HG02884 (cell line): ENCODE results near the gene PCDHA3.
"Not testable (repeated sequence)": the region's sequence is repeated elsewhere in the genome, so short reads cannot be mapped to it uniquely, and the experiment has no call there.

Source experiments
- ATAC-seq: cut with Tn5 transposase; IDR thresholded peaks from one replicate; pipeline ENCODE4 v1.9.1; 2021; ENCODE audit warnings: mild to moderate bottlenecking, moderate library complexity; ENCODE audit not compliant: unreplicated experiment

PCDHA3 gene

DNA sequence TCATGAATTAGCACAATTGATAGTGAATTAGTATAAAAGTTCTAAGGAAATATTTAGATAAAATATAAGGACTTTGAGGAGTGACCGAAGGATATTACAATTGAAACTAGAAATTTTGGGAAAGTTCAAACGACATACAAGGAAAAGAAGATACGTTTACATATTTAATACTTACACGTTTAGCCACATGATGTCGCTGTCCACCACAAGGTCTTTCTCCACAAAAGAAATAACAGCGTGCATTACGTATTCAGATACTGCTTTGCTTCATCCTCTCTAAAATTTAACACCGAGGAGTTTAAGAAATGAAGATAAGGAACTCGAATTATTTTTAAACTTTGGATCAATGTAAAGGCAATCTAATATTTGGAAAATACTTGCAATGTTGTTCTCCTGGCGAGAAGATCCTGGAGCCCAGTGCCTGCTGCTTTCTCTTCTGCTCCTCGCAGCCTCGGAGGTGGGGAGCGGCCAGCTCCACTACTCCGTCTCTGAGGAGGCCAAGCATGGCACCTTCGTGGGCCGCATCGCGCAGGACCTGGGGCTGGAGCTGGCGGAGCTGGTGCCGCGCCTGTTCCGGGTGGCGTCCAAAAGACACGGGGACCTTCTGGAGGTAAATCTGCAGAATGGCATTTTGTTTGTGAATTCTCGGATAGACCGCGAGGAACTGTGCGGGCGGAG lies at the start of gene PCDHA3:
Gene PCDHA3 (plus strand): TSS at position 242 of the 678 bp plus-strand sequence.
- ATAC-seq, result no peak

DNA sequence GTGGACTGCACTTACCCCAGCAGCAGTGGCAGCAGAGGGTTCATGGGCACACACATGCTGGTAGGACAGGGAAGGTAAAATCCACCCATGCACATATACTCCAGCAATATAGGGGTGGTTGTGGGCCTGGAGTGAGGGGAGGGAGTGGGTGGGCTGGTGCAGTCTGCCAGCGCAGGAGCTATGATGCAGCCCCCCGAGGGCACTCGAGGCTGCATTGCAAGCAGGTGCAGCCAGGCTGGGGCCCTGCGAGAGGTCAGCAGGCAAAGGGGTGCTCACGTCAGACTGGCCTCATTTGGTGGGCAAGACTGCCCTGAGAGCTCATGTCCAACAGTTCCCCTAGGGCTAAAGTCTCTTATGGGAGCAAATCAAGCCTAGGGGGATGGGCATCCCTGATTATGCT lies 47.3 kb upstream of the PCDHA3 start:
- ATAC-seq, result no peak

DNA sequence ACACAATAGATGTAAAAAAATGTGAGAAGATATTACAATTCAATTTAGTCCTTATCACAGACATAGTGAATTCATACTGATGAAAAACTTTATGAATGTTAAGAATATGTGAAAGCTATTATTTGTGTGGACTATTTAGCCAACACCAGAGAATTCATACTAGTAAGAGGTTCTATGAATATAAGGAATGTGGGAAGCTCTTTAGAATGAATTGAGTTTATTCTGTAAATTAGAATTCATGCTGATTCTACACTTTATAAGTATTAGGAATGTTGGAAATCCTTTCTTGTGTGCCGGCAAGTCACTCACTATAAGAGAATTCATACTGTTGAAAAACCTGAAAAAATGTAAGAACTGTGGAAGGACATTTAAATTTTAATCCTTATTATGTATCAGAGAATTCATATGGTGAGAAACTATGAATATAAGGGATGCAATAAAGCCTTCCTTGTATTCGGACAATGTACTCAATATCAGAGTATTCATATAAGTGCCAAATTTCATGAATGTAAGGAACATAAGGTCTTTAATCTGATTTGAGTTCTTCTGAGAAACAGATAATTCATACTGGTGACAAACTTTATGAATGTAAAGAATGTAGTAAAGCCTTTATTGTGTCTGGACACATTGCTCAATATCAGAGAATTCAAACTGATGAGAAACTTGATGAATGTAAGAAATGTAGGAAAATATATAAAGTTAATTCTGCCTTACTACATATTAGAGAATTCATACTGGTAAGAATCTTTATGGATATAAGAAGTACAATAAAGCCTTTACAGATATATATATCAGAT lies 36.5 kb upstream of the PCDHA3 start:
- ATAC-seq, result no peak

DNA sequence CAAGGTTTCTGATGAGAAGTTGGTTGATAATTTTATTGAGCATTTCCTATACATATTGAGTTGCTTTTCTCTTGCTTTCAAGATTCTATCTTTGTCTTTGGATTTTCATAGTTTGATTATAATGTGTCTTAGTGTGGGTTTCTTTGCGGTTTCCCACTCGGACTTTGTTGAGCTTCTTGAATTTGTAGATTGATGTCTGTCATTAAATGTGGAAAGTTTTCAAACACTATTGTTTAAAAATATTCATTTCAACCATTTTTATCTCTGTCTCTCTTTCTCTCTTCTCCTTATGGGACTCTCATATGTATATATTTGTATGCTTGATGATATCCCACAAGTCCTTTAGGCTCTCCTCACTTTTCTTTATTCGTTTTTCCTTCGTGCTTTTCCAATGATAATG lies 33.4 kb upstream of the PCDHA3 start:
- no peak for ATAC-seq

DNA sequence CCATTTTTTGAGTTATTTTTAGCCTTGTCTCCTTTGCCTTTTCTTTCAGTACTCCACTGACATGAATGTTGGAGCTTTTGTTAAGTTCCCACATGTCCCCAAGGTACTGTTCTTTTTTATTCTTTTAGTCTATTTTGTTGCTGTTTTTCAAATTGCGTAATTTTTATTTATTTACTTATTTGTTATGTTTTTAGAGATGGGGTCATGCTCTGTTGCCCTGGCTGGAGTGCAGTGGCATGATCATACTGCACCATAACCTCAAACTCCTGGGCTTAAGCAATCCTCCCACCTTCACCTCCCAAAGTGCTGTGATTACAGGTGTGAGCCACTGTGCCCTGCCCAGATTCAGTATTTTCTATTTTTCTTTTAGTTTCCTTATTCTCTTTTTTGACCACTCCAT lies 20.3 kb upstream of the PCDHA3 start:
- ATAC-seq, result no peak

DNA sequence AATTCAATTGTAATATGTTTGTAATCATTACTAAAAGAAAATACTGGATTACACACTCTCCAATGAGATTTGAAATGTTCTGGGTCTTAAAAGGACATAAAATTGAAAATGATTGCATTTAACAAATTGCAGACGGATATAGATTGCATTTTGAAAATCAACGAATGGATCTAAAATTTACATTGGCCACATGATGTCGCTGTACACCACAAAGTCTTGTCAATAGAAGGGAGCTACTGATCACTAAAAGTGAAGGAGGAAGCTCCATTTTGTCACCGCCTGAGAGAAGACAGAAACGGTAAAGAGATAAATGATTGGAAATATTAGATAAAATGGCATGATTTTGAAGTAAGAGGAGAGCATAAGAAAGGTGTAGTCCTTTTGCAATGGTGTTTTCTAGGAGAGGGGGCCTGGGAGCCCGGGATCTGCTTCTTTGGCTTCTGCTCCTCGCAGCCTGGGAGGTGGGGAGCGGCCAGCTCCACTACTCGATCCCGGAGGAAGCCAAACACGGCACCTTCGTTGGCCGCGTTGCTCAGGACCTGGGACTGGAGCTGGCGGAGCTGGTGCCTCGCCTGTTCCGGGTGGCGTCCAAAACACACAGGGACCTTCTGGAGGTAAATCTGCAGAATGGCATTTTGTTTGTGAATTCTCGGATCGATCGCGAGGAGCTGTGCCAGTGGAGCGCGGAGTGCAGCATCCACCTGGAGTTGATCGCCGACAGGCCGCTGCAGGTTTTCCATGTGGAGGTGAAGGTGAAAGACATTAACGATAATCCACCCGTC lies 14.8 kb upstream of the PCDHA3 start, which contains the start of gene PCDHA1:
Gene PCDHA1 (plus strand): TSS at position 236 of the 782 bp plus-strand sequence.
- ATAC-seq, result no peak

DNA sequence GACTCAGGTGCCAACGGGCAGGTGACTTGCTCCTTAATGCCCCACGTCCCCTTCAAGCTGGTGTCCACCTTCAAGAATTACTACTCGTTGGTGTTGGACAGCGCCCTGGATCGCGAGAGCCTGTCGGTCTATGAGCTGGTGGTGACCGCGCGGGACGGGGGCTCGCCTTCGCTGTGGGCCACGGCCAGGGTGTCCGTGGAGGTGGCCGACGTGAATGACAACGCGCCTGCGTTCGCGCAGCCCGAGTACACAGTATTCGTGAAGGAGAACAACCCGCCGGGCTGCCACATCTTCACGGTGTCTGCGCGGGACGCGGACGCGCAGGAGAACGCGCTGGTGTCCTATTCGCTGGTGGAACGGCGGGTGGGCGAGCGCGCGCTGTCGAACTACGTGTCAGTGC lies 13.4 kb upstream of the PCDHA3 start:
- ATAC-seq, result not testable (repeated sequence)

DNA sequence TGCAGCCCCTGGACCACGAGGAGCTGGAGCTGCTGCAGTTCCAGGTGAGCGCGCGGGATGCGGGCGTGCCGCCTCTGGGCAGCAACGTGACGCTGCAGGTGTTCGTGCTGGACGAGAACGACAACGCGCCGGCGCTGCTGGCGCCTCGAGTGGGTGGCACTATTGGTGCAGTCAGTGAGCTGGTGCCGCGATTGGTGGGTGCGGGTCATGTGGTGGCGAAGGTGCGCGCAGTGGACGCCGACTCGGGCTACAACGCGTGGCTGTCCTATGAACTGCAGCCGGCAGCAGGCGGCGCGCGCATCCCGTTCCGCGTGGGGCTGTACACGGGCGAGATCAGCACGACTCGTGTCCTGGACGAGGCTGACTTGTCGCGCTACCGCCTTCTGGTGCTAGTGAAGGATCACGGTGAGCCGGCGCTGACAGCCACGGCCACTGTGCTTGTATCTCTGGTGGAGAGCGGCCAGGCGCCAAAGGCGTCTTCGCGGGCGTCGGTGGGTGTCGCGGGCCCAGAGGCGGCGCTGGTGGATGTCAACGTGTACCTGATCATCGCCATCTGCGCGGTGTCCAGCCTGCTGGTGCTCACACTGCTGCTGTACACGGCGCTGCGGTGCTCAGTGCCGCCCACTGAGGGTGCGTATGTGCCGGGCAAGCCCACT lies 12.9 kb upstream of the PCDHA3 start:
- not testable (repeated sequence) for ATAC-seq

DNA sequence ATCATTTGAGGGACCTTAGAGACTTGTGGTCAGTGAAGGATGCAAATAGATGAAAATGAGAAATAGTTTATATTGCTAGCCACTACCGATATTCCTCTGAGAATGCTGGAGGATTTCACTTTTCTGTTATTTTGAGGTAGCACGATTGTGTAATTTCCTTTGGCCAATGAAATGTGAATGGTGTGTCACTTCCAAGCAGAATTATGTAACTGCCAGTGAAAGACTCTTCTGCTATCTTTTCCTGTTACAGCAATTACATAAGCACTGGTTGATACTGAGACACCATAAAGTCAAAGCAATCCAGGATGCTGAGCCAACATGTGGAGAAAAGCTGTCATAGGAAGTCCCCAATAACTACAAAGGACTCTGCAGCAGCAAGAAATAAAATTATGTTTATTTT lies 9.8 kb upstream of the PCDHA3 start:
- no peak for ATAC-seq

DNA sequence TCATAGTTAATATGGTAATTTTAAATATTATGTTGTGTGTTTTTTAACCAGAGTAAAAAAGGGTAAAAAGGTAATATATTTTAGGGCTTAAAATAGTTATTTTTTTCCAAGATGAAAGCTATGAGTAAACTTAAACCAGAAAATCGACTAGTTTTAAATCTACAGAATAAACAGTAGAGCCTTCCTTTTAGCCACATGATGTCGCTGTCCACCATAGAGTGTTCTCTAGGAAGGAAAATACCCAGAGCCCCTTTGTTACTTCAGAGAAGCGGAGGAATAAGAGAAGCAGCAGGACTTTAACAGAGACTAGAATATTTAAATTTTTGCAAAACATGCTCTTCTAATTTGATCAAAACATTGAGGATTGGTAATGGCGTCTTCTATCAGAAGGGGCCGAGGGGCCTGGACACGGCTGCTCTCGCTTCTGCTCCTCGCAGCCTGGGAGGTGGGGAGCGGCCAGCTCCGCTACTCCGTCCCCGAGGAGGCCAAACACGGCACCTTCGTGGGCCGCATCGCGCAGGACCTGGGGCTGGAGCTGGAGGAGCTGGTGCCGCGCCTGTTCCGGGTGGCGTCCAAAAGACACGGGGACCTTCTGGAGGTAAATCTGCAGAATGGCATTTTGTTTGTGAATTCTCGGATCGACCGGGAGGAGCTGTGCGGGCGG lies 6.1 kb upstream of the PCDHA3 start, which contains the start of gene PCDHA2:
Gene PCDHA2 (plus strand): TSS at position 258 of the 664 bp plus-strand sequence.
- ATAC-seq, result no peak

DNA sequence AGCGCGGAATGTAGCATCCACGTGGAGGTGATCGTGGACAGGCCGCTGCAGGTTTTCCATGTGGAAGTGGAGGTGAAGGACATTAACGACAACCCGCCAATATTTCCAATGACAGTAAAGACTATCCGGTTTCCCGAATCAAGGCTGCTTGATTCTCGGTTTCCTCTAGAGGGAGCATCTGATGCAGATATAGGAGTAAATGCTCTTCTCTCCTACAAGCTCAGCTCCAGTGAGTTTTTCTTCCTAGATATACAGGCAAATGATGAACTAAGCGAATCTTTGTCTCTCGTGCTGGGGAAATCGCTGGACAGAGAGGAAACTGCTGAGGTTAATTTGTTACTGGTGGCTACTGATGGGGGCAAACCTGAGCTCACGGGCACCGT lies 5.6 kb upstream of the PCDHA3 start:
- no peak for ATAC-seq

DNA sequence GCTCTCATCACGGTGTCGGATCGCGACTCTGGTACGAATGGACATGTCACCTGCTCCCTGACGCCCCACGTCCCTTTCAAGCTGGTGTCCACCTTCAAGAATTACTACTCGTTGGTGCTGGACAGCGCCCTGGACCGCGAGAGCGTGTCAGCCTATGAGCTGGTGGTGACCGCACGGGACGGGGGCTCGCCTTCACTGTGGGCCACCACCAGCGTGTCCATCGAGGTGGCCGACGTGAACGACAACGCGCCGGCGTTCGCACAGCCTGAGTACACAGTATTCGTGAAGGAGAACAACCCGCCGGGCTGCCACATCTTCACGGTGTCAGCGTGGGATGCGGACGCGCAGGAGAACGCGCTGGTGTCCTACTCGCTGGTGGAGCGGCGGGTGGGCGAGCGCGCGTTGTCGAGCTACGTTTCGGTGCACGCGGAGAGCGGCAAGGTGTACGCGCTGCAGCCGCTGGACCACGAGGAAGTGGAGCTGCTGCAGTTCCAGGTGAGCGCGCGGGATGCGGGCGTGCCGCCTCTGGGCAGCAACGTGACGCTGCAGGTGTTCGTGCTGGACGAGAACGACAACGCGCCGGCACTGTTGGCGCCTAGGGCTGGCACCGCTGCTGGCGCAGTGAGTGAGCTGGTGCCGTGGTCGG lies 4.7 kb upstream of the PCDHA3 start:
- ATAC-seq, result not testable (repeated sequence)

DNA sequence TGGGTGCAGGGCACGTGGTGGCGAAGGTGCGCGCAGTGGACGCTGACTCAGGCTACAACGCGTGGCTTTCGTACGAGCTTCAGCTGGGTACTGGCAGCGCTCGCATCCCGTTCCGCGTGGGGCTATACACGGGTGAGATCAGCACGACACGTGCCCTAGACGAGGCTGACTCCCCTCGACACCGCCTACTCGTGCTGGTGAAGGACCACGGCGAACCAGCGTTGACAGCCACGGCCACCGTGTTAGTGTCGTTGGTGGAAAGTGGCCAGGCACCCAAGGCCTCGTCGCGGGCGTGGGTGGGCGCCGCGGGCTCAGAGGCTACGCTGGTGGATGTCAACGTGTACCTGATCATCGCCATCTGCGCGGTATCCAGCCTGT lies 4.2 kb upstream of the PCDHA3 start:
- ATAC-seq, result no peak

DNA sequence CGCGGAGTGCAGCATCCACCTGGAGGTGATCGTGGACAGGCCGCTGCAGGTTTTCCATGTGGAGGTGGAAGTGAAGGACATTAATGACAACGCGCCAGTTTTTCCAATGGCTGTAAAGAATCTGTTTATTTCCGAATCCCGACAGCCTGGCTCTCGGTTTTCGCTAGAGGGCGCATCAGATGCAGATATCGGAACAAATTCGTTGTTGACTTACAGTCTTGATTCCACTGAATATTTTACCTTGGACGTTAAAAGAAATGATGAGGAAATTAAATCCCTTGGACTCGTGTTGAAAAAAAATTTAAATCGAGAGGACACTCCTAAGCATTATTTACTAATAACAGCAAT lies 611 bp downstream of the PCDHA3 start:
- ATAC-seq, result no peak

DNA sequence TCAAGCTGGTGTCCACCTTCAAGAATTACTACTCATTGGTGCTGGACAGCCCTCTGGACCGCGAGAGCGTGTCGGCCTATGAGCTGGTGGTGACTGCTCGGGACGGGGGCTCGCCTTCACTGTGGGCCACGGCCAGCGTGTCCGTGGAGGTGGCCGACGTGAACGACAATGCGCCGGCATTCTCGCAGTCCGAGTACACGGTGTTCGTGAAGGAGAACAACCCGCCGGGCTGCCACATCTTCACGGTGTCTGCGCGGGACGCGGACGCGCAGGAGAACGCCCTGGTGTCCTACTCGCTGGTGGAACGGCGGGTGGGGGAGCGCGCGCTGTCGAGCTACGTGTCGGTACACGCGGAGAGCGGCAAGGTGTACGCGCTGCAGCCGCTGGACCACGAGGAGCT lies 1.5 kb downstream of the PCDHA3 start:
- ATAC-seq, result not testable (repeated sequence)

DNA sequence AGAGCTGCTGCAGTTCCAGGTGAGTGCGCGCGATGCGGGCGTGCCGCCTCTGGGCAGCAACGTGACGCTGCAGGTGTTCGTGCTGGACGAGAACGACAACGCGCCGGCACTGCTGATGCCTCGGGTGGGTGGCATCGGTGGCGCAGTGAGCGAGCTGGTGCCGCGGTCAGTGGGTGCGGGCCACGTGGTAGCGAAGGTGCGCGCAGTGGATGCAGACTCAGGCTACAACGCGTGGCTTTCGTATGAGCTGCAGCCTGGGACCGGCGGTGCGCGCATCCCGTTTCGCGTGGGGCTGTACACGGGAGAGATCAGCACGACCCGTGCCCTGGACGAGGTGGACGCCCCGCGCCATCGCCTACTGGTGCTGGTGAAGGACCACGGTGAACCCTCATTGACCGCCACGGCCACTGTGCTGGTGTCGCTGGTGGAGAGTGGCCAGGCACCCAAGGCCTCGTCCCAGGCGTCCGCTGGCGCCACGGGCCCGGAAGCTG lies 2.0 kb downstream of the PCDHA3 start:
- ATAC-seq, result no peak

DNA sequence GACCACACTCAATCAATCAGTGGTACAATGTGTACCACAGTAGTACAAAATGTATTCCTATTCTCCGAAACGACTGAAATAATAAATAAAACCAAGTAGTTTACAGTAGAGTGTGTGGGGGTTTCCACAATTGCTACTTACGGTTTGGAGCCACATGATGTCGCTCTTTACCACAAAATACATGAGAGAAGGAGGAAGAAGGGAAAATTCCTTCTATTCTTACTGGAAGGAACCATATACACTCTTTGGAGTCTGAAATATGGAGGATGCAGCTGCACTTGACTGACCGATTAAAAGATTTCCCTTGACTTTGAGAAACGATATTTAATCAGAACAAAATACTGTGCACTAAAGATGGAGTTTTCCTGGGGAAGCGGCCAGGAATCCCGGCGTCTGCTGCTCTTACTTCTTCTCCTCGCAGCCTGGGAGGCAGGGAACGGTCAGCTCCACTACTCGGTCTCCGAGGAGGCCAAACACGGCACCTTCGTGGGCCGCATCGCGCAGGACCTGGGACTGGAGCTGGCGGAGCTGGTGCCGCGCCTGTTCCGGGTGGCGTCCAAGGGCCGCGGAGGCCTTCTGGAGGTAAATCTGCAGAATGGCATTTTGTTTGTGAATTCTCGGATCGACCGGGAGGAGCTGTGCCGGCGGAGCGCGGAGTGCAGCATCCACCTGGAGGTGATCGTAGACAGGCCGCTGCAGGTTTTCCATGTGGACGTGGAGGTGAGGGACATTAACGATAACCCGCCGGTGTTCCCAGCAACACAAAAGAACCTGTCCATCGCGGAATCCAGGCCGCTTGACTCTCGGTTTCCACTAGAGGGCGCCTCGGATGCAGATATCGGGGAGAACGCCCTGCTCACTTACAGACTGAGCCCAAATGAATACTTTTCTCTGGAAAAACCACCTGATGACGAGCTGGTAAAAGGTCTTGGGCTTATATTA lies 6.2 kb downstream of the PCDHA3 start, which contains the start of gene PCDHA4:
Gene PCDHA4 (plus strand): TSS at position 235 of the 942 bp plus-strand sequence.
- no peak for ATAC-seq

DNA sequence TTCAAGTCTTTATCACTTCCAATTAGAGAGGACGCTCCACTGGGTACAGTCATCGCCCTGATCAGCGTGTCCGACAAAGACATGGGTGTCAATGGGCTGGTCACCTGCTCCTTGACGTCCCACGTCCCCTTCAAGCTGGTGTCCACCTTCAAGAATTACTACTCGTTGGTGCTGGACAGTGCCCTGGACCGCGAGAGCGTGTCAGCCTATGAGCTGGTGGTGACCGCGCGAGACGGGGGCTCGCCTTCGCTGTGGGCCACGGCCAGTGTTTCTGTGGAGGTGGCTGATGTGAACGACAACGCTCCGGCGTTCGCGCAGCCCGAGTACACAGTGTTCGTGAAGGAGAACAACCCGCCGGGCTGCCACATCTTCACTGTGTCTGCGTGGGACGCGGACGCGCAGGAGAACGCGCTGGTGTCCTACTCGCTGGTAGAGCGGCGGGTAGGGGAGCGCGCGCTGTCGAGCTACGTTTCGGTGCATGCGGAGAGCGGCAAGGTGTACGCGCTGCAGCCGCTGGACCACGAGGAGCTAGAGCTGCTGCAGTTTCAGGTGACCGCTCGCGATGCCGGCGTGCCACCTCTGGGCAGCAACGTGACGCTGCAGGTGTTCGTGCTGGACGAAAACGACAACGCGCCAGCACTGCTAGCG lies 7.5 kb downstream of the PCDHA3 start:
- ATAC-seq, result not testable (repeated sequence)
